ENCODE measurements around the gene SH3TC2. TPM values are rescaled to one million over a fixed set of nuclear protein-coding genes. Genes with fewer than 3 reads are reported as not detected.

SH3TC2 gene
- total RNA-seq, 4 donors from 2014 or later, result 1.9 to 8.2 (median 5.2) TPM

GRCh38 chr5:148978370-148979082 lies 84.3 kb downstream of the SH3TC2 start:
- DNase-seq (ENCODE audit: low spot score in 2 of 2), result no peak

GRCh38 chr5:148976569-148977381 lies 86.1 kb downstream of the SH3TC2 start:
- peak overlapping the region; percentile 92 for H3K27ac ChIP-seq
- H3K36me3 ChIP-seq, result no peaks in the 10 kb centered on the region
- TF ChIP-seq POLR2A (IDR thresholded peaks at IDR 0.05) (no peak), EP300 (IDR thresholded peaks at IDR 0.05) (no peak), CTCF (IDR thresholded peaks at IDR 0.05) (no peak), POLR2AphosphoS5 (IDR thresholded peaks at IDR 0.05) (no peak)
- no peaks in the 10 kb centered on the region for H3K27me3 ChIP-seq
- WGBS, result 59% methylated on average over 5 of the region's 5 CpGs
- no peak overlapping the region for H3K4me3 ChIP-seq
- no peak for DNase-seq (ENCODE audit: low spot score in 2 of 2)
- H3K9me3 ChIP-seq, result no peaks in the 10 kb centered on the region
- peaks cover 75% of the 10 kb centered on the region for H3K4me1 ChIP-seq

More at GRCh38 chr5:148978370-148979082, 84.3 kb downstream of the SH3TC2 start:
- Histone ChIP-seq H3K27ac (peak overlapping the region; percentile 92), H3K9me3 (no peaks in the 10 kb centered on the region), H3K4me1 (peaks cover 57% of the 10 kb centered on the region), H3K36me3 (no peaks in the 10 kb centered on the region), H3K27me3 (no peaks in the 10 kb centered on the region), H3K4me3 (no peak overlapping the region)
- TF ChIP-seq CTCF (IDR thresholded peaks at IDR 0.05) (no peak), EP300 (IDR thresholded peaks at IDR 0.05) (no peak), POLR2A (IDR thresholded peaks at IDR 0.05) (no peak), POLR2AphosphoS5 (IDR thresholded peaks at IDR 0.05) (no peak)
- WGBS, result 49% methylated on average over 7 of the region's 7 CpGs

GRCh38 chr5:148974642-148975327 lies 88.1 kb downstream of the SH3TC2 start:
- 65% methylated on average over 6 of the region's 6 CpGs for WGBS
- DNase-seq (ENCODE audit: low spot score in 2 of 2), result no peak
- Histone ChIP-seq H3K27me3 (no peaks in the 10 kb centered on the region), H3K9me3 (no peaks in the 10 kb centered on the region), H3K27ac (no peak overlapping the region), H3K4me1 (peaks cover 86% of the 10 kb centered on the region), H3K4me3 (no peak overlapping the region), H3K36me3 (no peaks in the 10 kb centered on the region)
- no peak for TF ChIP-seq POLR2A (IDR thresholded peaks at IDR 0.05)
- TF ChIP-seq EP300 (IDR thresholded peaks at IDR 0.05), result no peak
- TF ChIP-seq POLR2AphosphoS5 (IDR thresholded peaks at IDR 0.05), result no peak
- TF ChIP-seq CTCF (IDR thresholded peaks at IDR 0.05), result no peak

- peak overlapping the region; percentile 92 for H3K27ac ChIP-seq
- no peaks in the 10 kb centered on the region for H3K36me3 ChIP-seq
- no peak overlapping the region for H3K4me3 ChIP-seq
- H3K4me1 ChIP-seq, result peaks cover 86% of the 10 kb centered on the region
- no peak for DNase-seq (ENCODE audit: low spot score in 2 of 2)
- TF ChIP-seq CTCF (IDR thresholded peaks at IDR 0.05), result no peak
- no peak for TF ChIP-seq POLR2AphosphoS5 (IDR thresholded peaks at IDR 0.05)
- TF ChIP-seq POLR2A (IDR thresholded peaks at IDR 0.05), result no peak
- TF ChIP-seq EP300 (IDR thresholded peaks at IDR 0.05), result no peak
- 25% methylated on average over 2 of the region's 2 CpGs for WGBS
- no peaks in the 10 kb centered on the region for H3K9me3 ChIP-seq
- no peaks in the 10 kb centered on the region for H3K27me3 ChIP-seq
Observed at GRCh38 chr5:148973455-148973854, 89.4 kb downstream of the SH3TC2 start.
